Heart left ventricle (tissue), 16 donors: ENCODE data around the gene ASTL. TPM values are rescaled to one million over a fixed set of nuclear protein-coding genes. Genes with fewer than 3 reads are reported as not detected.
"Not testable (repeated sequence)": the region's sequence is repeated elsewhere in the genome, so short reads cannot be mapped to it uniquely, and the experiment has no call there.

Experiments used
- ATAC-seq, 4 donors: fragments of 200-7000 bp; cut with Tn5 transposase; one replicate each; pipeline ENCODE4 v1.9.1; 2020 to 2022; ENCODE audit warnings: moderate library complexity in 4 of 4, mild to moderate bottlenecking in 3 of 4, moderate number of reproducible peaks in 1 of 4
- DNase-seq, 5 donors: peaks; one replicate each; pipeline ENCODE4 v3.0.0-alpha.2; 2020
- H3K27ac ChIP-seq, 12 donors: fragments of 200-600 bp; sonication (generic) in 4 of 12; one replicate each; pipeline versions ENCODE4 v1.5.0 to v1.8.0; 2016 to 2022; ENCODE audit warnings: mild to moderate bottlenecking in 2 of 12
- H3K27me3 ChIP-seq, 9 donors: fragments of 200-600 bp; sonication (generic) in 2 of 9; one replicate each; pipeline versions ENCODE4 v1.5.1 to v1.8.0; 2016 to 2022; ENCODE audit warnings: mild to moderate bottlenecking in 3 of 9
- H3K36me3 ChIP-seq, 9 donors: fragments of 200-600 bp; sonication (generic) in 2 of 9; one replicate each; pipeline versions ENCODE4 v1.5.0 to v1.8.0; 2018 to 2022; ENCODE audit warnings: mild to moderate bottlenecking in 2 of 9
- H3K4me1 ChIP-seq, 12 donors: fragments of 200-600 bp; sonication (generic) in 4 of 12; one replicate each; pipeline versions ENCODE4 v1.5.0 to v1.8.0; 2016 to 2022; ENCODE audit warnings: mild to moderate bottlenecking in 3 of 12
- H3K4me3 ChIP-seq, 12 donors: fragments of 200-600 bp; sonication (generic) in 4 of 12; one replicate each; pipeline versions ENCODE4 v1.5.0 to v1.8.0; 2017 to 2022; ENCODE audit warnings: mild to moderate bottlenecking in 9 of 12, moderate library complexity in 4 of 12
- H3K9me3 ChIP-seq, 12 donors: fragments of 200-600 bp; sonication (generic) in 4 of 12; one replicate each; pipeline versions ENCODE4 v1.5.0 to v1.8.0; 2016 to 2022; ENCODE audit warnings: mild to moderate bottlenecking in 1 of 12
- POLR2A ChIP-seq, 2 donors: fragments of 450-650 bp; IDR thresholded peaks; one replicate each; pipeline ENCODE4 v1.6.1; 2017; ENCODE audit warnings: antibody characterized with exemption in 2 of 2, mild to moderate bottlenecking in 2 of 2, moderate library complexity in 2 of 2
- WGBS, 4 donors: extraction: QIAGEN DNeasy Blood & Tissue Kit in 2 of 4; methylation state at CpG; one replicate each; pipeline versions ENCODE4 v1.1.5 to v1.1.7; 2013 to 2018; 5-methylcytosine and 5-hydroxymethylcytosine counted together
- intact Hi-C, 10 donors: fragments of 100-400 bp; cut with DNase I; formaldehyde crosslinking; loops; one replicate each; pipeline versions ENCODE4 v1.11.1 to v1.14.2; 2022
- polyA plus RNA-seq, 2 donors: library from polyadenylated mRNA; stranded (reverse); fragments of 200-250 nt; gene quantifications; one replicate each; pipeline ENCODE4 v1.2.3, GENCODE V29; 2013
- total RNA-seq, 9 donors: library from RNA; depleted of rRNA in 2 of 9; stranded (reverse); fragments of >200 nt in 2 of 9; fragmentation: NEBNext Ultra II Directional in 3 of 9; extraction: Animal tissue kit (Norgen Biotek cat#: 25700) in 3 of 9; gene quantifications; one replicate each; pipeline versions ENCODE4 v1.1.0 to v1.2.4, GENCODE V29; 2016 to 2023
- TF ChIP-seq, protein P1 (sequence below), 12 donors: fragments of 200-600 bp; sonication (generic) in 4 of 12; IDR thresholded peaks; one replicate each; pipeline versions ENCODE4 v1.5.0 to v1.8.0; 2018 to 2022; ENCODE audit warnings: antibody characterized with exemption in 12 of 12, mild to moderate bottlenecking in 5 of 12
- donor health status: ischemic (EF 13 %, LVEDD 7.1; RV severe dilation, severe dysfunction).
- donor health status: healthy with polysubstance abuse.
- donor health status: DM: no; HTN: yes; CAD: no.
- donor health status: DM: no; HTN: no; CAD: no.
- donor health status: ischemic (EF 25% LVEDD 6.9; RV normal size, moderate dysfunction).
- donor health status: ischemic (EF 25% LVEDD 5.7; RV mildly dilated, moderate dysfunction).
- donor health status: healthy.
- donor health status: DM: yes; HTN: yes; CAD: no.
- donor health status: ischemic (EF 35%, LVEDD 5.7; RV mildly dilated, moderate dysfunction).
- donor health status: nonischemic (EF 11% LVEDD 7.7; RV severe dilation, severe dysfunction).
- donor health status: DM: yes; HTN: yes; CAD: no.
- donor health status: PGD.
- donor health status: ischemic (EF 29% LVEDD 5.4; RV normal size, mild dysfunction).
- donor health status: nonischemic (EF 23%, LVEDD 6.1; RV moderate dilation, normal function).

ASTL gene
- total and polyA plus RNA-seq, 11 donors: 0.14 TPM; not detected in 10

GRCh38 chr2:96164459-96165184 is 26.3 kb upstream of the ASTL start:
- ATAC-seq (peak in 1 of 4 donors; percentile 30), DNase-seq (no peak)
- H3K9me3 ChIP-seq: peaks cover 0 to 10% (median 0%) of the 10 kb centered on the region in 12 donors
- intact Hi-C loops: no loop called here
- H3K27me3 ChIP-seq: peaks cover 0 to 5% (median 0%) of the 10 kb centered on the region in 9 donors
- TF ChIP-seq, protein P1, sequence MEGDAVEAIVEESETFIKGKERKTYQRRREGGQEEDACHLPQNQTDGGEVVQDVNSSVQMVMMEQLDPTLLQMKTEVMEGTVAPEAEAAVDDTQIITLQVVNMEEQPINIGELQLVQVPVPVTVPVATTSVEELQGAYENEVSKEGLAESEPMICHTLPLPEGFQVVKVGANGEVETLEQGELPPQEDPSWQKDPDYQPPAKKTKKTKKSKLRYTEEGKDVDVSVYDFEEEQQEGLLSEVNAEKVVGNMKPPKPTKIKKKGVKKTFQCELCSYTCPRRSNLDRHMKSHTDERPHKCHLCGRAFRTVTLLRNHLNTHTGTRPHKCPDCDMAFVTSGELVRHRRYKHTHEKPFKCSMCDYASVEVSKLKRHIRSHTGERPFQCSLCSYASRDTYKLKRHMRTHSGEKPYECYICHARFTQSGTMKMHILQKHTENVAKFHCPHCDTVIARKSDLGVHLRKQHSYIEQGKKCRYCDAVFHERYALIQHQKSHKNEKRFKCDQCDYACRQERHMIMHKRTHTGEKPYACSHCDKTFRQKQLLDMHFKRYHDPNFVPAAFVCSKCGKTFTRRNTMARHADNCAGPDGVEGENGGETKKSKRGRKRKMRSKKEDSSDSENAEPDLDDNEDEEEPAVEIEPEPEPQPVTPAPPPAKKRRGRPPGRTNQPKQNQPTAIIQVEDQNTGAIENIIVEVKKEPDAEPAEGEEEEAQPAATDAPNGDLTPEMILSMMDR (IDR thresholded peaks at IDR 0.05): no peak
- TF ChIP-seq POLR2A (IDR thresholded peaks at IDR 0.05): no peak
- H3K36me3 ChIP-seq: no peaks in the 10 kb centered on the region
- H3K27ac ChIP-seq: peak overlapping the region in 1 of 12 donors; percentile 77
- WGBS, 4 donors: 68 to 79% (median 75%) methylated on average over 18 of the region's 18 CpGs
- H3K4me3 ChIP-seq: peak overlapping the region in 1 of 12 donors; percentile 27
- H3K4me1 ChIP-seq: peaks cover 0 to 19% (median 0%) of the 10 kb centered on the region in 12 donors

DNA sequence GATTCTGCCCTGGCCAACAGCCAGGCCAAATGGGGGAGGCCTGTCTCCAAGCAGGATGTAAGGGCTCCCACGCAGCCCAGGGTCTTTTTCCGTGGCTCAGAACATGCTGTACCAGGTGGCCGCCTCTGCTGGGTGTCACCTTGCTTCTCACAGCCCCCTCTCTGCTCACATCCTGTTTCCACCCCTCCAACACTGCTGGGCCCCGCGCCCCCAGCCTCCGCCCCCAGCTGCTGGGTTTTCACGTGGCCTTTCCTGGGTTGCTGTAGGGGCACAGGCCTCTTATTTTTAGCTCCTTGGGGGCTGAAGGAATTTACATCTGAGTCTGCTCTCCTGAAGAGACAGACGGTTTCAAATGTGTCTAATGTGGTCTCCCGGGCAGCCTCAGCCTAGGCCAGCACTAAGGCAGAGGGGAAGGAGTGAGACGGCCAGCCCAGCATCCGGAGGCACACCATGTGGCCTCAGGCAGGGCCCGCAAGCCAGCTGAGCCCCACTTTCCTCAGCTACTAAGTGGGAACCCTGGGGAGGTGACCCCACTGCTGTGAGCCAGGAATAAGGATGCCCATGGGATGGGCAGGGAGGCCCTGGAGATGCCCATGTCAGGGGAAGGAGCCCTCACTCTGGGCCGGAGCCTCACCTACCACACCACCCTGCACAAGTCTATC is 25.6 kb upstream of the ASTL start:
- Histone ChIP-seq H3K27me3 (peaks cover 0 to 5% (median 0%) of the 10 kb centered on the region in 9 donors), H3K9me3 (peaks cover 0 to 9% (median 0%) of the 10 kb centered on the region in 12 donors), H3K27ac (peak overlapping the region in 1 of 12 donors; percentile 77), H3K4me1 (peaks cover 0 to 25% (median 0%) of the 10 kb centered on the region in 12 donors), H3K36me3 (no peaks in the 10 kb centered on the region), H3K4me3 (no peak overlapping the region)
- no peak for TF ChIP-seq POLR2A (IDR thresholded peaks at IDR 0.05)
- TF ChIP-seq, protein P1 (IDR thresholded peaks at IDR 0.05): no peak
- ATAC-seq: peak in 3 of 4 donors; percentile 43 to 65 (median 43)
- intact Hi-C loops: no loop called here
- DNase-seq: no peak
- 48 to 63% (median 58%) methylated on average over 10 to 13 of the region's 13 CpGs for WGBS, 4 donors

GRCh38 chr2:96163415-96163767 is 25.1 kb upstream of the ASTL start:
- peaks cover 0 to 9% (median 0%) of the 10 kb centered on the region in 12 donors for H3K9me3 ChIP-seq
- DNase-seq: no peak
- TF ChIP-seq, protein P1 (IDR thresholded peaks at IDR 0.05): no peak
- no peak for TF ChIP-seq POLR2A (IDR thresholded peaks at IDR 0.05)
- H3K4me1 ChIP-seq: peaks cover 0 to 28% (median 0%) of the 10 kb centered on the region in 12 donors
- H3K36me3 ChIP-seq: no peaks in the 10 kb centered on the region
- WGBS, 4 donors: 88 to 97% (median 89%) methylated on average over 5 of the region's 5 CpGs
- H3K4me3 ChIP-seq: no peak overlapping the region
- peaks cover 0 to 5% (median 0%) of the 10 kb centered on the region in 9 donors for H3K27me3 ChIP-seq
- peak in 2 of 4 donors; percentile 10 to 31 for ATAC-seq
- intact Hi-C loops: no loop called here
- H3K27ac ChIP-seq: peak overlapping the region in 1 of 12 donors; percentile 77

DNA sequence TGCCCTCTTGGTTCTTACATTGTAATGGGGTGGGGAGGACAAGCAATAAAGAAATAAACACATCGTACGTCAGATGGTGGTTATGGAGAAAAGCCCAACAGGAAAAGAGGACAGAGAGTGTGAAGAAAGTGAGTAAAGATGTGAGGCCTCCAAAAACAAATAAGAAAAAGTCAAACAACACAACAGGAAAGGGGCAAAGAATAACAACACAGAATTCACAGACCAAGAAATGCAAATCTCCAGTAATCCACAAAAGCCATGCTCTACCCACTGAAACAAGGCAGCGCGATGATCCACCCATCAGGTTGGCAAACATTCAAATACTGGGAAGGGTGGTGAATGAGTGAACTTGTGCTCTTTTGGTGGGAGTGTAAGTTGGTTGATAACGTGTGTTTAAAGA is 23.6 kb upstream of the ASTL start:
- Histone ChIP-seq H3K4me3 (no peak overlapping the region), H3K4me1 (peaks cover 0 to 39% (median 0%) of the 10 kb centered on the region in 12 donors), H3K9me3 (peaks cover 0 to 9% (median 0%) of the 10 kb centered on the region in 12 donors), H3K27ac (peak overlapping the region in 1 of 12 donors; percentile 77), H3K27me3 (peaks cover 0 to 5% (median 0%) of the 10 kb centered on the region in 9 donors), H3K36me3 (no peaks in the 10 kb centered on the region)
- ATAC-seq (no peak), DNase-seq (no peak)
- WGBS, 4 donors: 58 to 70% (median 63%) methylated on average over 5 of the region's 5 CpGs
- intact Hi-C loops: no loop called here
- TF ChIP-seq, protein P1 (IDR thresholded peaks at IDR 0.05): no peak
- no peak for TF ChIP-seq POLR2A (IDR thresholded peaks at IDR 0.05)

DNA sequence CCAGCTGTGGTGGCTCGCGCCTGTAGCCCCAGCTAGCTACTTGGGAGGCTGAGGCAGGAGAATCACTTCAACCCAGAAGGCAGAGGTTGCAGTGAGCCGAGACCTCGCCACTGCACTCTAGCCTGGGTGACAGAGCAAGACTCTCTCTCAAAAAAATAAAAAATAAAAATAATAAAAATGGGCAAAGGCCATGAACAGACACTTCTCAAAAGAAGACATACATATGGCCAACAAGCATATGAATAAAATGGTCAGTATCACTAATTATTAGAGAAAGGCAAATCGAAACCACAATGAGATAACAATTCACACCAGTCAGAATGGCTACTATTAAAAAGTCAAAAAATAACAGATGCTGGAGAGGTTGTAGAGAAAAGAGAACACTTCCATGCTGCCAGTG is 22.1 kb upstream of the ASTL start:
- DNase-seq, H3K36me3 ChIP-seq, H3K4me3 ChIP-seq, H3K27me3 ChIP-seq, H3K27ac ChIP-seq, H3K9me3 ChIP-seq, ATAC-seq, intact Hi-C loops: not testable (repeated sequence)
- peaks cover 0 to 39% (median 0%) of the 10 kb centered on the region in 12 donors for H3K4me1 ChIP-seq
- 93 to 97% (median 95%) methylated on average over 5 of the region's 5 CpGs for WGBS, 4 donors
